Stimulated activated CD4-positive, alpha-beta T cell treated with anti-CD3 and anti-CD28 coated beads, Interleukin-4, amount 100 ng/mL, for 1 hour (primary cell): ENCODE results near the gene ANO4.
"Not testable (repeated sequence)": the region's sequence is repeated elsewhere in the genome, so short reads cannot be mapped to it uniquely, and the experiment has no call there.

Experiments used
- DNase-seq: peaks from one replicate; pipeline ENCODE4 v3.0.0-alpha.2; 2020

Gene ANO4

DNA sequence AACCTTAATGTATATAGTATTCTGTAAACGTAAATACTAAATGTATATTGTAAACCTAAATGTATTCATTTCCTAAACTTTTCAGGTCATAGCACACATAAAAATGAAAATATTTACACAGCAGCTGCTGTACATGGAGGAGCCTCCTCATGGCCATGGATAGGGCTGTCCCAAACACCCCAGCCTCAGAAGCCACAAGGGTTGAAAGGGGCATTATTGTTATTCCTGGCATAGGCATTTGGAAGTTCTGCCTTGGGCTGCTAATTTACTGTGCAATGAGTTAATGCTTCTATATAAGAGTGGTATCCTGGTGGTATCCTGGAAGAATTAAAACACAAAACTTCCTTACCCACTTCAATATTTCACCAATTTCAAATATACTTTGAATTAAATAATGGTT lies 256.1 kb downstream of the ANO4 start:
- DNase-seq, result no peak

DNA sequence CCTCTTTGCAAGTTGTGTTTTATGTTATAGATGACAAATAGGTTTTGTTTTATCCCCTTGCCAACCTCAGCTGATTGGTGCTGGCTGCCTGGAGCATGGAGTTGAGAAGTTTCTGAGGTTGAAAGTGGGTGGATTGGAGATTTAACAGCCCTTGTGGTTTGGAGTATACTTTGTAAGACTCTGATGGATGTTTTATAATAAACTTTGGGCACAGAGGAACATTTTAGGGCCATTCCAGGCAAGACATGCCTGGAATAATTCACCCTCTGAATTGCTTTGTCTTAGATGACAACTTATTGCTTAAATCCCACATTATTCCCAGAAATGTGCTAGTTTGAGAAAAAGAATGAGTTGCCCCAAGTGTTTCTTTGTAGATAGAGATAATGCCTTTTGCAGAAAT lies 256.6 kb downstream of the ANO4 start:
- DNase-seq, result no peak

DNA sequence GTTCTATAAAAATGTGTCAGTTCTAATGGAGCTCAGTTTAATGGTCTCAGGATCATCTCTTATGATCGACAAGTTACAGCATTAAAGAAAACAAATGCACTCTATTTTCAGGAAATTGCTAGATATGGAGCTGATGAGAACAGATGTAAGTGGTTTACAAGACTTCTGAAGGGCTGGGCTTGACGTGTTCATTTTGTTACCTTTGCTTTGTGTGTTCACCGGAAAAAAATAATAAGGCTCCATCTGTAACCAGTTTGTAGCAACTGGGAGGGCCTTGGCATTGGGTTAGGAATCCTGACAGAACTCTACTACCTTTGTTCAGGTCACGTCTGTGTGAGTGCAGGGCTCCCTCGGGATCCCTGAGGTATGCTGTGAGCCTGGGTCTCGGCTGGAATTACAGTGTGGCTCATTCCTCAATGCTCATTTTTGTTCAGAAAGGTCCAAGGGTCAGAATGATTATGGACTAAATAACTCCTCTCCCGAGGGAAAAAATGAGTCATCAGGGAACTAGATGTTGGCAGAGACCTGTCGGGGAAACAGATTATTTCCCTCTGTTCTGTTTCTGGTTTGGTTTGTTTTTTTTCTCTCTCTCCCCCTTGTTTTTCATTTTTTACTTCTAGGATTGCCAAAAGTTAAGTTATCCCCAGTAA lies 257.4 kb downstream of the ANO4 start:
- no peak for DNase-seq

DNA sequence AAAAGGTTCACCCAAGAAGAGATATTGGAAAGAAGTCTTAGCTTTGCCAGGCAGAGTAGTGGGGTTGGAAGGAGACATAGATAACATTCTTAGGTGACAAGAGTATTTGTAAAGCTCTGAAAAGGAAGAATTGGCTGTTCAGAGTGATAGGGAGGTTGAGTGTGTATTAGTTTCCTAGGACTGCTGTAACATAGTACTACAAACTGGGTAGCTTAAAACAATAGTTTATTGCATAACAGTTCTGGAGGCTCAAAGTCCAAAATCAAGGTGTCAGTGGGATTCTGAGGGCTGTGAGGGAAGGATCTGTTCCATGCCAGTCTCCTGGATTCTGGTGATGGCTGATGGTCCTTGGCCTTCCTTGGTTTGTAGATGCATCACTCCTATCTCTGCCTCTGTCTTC lies 258.6 kb downstream of the ANO4 start:
- DNase-seq, result no peak

DNA sequence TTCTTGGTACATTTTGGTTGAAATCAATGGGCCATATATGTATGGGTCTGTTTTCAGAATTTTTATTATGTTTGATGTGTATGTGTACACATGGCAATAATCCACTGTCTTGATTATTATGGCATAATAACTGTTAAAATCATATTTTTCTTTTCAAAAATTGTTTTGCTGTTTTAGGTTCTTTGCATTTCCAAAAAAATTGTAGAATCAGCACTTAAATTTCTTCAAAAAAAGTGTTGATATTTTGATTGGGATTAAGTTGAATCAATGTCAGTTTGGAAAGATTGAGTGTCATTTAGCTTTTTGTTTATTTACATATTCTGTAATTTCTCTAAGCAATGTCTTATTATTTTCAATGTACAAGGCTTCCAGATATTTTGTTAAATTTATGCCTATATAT lies 261.4 kb downstream of the ANO4 start:
- DNase-seq, result no peak

DNA sequence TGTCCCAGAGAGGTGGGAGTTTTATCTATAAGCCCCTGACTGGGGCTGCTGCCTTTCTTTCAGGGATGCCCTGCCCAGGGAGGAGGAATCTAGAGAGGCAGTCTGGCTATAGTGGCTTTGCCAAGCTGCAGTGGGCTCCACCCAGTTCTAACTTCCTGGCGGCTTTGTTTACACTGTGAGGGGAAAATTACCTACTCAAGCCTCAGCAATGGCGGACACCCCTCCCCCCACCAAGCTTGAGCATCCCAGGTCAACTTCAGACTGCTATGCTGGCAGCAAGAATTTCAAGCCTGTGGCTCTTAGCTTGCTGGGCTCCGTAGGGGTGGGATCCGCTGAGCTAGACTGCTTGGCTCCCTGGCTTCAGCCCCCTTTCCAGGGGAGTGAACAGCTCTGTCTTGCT lies 267.9 kb downstream of the ANO4 start:
- DNase-seq, result not testable (repeated sequence)

DNA sequence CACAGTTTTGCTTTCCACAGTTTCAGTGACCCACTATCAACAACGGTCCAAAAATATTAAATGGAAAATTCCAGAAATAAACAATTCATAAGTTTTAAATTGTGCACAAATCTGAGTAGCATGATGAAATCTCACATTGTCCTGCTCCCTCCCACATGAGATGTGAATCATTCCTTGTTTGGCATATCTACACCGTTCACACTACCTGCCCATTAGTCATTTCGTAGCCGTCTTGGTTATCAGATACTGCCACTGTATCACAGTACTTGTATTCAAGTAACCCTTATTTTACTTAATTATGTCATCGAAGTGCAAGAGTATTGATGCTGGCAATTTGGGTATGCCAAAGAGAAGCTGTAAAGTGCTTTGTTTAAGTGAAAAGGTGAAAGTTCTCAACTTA lies 270.1 kb downstream of the ANO4 start:
- DNase-seq, result no peak

DNA sequence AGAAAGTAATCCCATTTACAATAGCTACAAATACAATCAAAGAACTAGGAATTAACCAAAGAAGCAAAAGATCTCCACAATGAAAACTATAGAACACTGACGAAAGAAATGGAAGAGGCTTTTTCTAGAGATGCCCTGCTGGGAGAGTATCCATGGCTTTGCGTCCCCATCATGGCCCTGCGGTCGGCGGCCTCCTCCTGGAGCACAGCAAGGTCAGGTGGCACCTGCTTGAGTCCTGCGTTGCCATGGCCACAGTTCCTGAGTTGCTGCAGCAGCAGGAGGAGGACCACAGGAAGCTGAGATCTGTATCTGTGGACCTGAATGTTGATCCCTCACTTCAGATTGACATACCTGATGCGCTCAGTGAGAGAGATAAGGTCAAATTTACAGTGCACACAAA lies 271.9 kb downstream of the ANO4 start:
- no peak for DNase-seq

DNA sequence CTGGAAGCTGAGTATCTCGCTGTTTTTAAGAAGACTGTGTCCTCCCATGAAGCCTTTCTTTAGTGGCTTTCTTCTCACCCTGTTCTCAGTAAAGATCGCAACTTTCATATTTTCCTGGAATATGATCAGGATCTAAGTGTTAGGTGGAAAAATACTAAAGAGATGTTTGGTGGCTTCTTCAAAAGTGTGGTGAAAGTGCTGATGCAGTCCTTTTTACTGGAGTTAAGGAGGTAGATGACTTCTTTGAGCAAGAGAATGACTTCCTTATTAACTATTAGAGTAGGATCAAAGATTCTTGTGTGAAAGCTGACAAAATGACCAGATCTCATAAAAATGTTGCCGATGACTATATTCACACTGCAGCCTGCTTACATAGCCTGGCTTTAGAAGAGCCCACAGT lies 273.8 kb downstream of the ANO4 start:
- DNase-seq, result no peak

DNA sequence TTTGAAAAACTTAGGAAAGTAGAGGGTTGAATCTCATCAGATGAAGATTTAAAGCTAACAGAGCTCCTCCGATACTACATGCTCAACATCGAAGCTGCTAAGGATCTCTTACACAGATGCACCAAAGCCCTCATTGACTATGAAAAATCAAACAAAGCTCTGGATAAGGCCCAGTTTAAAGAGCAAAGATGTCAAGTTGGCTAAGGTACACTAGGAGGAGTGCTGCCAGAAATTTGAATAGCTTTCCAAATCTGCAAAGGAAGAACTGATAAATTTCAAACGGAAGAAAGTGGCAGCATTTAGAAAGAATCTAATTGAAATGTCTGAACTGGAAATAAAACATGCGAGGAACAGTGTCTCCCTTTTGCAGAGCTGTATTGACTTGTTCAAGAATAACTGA lies 274.3 kb downstream of the ANO4 start:
- DNase-seq, result no peak

DNA sequence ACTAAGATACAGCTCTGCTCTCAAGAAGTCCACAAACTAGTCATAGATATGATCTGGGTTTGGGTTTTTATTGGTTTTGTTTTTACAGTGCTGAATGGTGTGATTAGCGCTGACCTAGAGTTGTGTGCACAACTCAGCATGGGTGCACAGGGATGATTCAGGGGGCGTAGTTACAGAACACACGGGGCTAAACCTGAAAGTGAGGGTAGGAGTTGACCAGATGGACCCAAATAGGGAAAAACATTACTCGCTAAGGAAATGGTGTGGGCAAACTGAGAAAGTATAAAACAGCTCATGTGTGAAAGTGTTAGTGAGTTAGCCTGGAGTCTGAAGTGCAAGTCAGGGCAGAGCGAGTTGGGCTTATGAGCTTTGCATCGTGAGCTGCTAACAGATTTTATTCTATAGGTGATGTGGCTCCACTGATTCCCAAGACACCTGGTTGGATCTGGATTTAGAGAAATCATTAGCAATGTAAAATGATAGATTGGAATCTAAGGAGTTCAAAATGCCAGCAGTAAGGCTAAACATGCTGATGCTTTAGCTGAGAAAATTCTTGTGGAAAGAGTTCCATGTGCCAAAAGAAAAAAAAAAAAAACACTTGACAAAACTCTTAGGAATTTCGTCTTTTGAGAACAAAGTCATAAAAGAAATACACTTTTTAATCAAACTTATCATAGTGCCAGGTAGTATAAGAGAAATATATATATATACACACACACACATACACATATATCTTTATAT lies 280.5 kb downstream of the ANO4 start:
- no peak for DNase-seq

DNA sequence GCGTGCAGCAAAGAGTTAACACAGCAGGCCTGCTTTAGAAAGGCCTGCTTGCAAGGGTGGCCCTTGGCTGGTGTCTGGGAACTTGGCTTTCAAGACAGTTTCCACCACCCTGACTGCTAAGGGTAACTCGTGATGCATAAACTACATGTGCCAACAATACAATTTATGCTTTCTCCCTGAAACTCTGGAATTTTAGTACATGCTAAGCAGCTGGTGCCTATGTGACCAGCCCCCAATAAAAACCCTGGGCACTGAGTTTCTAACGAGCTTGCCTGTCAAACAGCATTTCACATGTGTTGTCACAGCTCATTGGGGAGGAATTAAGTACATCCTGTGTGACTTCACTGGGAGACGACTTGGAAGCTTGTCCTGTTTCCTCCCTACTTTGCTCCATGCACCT lies 282.3 kb downstream of the ANO4 start:
- DNase-seq, result no peak

DNA sequence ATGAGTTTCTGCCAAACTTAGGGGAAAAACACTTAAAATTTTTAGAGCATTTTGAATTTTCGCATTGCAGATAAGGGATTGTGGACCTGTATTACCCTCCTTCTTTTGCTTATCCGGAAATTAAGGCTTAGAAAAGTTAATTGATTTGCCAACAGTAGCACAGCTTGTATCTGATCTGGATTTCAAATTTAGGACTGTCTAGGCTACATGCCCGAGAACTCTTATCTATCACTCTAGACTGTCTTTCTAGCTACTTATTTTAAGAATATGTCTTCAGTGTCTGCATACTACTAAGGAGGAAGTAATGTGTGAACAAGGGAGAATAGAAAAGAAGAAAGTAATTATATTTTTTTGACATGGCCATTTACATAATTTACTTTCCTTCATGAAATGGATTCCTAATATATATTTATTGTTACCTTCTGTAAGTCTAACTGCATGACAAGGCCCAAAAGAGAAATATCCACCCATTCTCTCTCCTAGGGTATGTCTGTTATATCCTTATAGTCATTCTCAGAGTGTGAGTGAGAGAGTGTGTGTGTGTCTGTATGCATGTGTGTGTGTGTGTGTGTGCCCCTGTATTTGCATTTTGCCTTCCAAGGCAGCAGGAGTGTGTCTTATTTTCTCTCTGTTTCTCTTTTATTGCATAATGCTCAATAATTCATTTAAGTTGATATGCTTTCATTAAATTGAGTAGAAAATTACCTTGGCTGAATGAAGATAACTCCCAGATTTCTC lies 283.4 kb downstream of the ANO4 start:
- no peak for DNase-seq

DNA sequence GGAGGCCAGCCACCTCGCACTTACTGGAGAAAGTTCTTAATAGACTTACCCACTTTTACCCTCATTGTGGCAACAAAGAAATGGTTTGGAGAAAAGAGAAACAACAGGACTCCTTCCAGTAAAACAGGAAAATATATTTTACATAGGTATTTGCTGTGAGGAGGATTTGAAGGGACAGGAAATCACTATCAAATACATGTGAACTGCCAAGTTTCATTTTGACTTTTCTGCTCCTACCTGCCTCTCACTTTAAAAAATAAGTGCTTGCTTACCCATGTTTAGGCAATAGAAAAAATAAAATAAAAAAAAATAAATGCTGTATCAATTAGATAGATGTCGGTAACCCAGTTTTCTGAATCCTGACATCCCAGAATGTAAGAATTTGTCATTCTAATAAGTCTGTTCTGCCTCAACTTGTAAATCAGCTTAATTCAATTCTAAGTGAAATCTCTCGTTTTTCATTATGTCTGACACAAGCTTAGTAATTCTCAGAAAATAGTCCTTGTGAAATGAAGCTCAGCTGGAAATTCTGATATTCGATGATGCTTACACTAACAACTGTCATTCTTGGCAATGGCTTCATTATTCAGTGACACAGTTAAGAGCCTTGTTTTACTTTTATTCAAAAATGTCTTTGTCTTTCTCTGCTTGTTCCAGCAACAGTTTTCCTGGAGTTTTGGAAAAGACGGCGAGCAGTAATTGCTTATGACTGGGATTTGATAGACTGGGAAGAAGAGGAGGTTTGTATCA lies 284.1 kb downstream of the ANO4 start:
- no peak for DNase-seq

DNA sequence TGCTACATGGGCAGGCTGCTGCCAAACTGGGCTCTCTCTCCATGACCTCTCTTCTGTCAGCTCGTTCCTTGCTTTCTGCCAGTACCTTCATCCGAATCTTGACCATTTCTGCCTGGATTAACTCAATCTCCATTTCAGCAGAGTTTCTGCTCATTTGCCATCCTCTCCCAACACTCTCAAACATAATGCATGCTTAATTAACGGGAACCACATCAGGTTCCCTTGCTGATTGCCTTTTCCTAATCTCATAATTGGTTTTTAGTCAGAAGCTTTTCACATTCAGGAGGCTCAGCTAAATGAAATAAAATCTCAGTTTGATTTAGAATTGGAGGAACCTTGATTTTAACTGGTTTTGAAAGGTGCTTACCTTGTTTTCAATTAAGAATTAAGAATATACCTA lies 288.1 kb downstream of the ANO4 start:
- DNase-seq, result no peak

DNA sequence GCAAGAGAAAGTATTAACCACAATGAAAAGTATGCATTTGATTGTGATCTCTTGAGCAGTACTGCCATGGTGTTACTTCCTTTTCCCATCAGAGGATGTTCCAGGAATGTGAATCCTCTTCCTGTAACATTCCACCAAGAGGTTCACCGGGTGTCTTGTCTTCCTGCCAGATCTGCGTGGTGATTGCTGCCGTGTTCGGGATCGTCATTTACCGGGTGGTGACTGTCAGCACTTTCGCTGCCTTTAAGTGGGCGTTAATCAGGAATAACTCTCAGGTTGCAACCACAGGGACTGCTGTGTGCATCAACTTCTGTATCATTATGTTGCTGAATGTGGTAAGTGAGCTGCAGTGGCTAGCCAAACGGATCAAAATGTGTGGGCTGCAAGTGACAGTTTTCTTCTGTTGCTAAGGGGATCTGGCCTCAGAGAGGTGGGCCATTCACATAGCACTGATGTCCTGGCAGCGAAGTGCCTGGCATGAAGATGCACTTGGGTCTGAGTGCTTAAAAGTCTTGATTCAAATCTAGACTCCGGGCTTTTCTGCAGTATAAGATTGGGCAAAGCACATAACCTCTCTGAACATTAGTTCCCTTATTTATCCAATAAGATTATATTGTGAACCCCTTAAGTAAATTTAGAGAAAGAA lies 292.0 kb downstream of the ANO4 start:
- DNase-seq, result no peak

DNA sequence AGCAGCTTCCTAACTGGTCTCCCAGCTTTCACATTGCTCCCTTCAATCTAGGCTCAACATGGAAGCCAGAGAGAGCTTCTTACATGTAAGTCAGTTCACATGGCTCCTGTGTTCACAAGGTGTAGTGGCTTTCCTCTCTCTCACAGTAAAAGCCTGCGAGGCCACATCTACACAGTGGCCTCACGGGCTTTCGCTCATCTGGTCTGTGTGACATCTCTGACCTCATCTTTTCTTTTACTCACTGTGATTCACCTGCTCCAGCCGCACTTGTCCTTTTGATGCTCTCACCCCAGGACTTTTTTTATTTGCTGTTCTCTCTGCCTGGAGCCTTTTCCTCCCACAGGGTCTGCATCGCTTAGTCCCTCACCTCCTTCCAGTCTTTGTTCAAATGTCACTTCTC lies 293.3 kb downstream of the ANO4 start:
- DNase-seq, result no peak

DNA sequence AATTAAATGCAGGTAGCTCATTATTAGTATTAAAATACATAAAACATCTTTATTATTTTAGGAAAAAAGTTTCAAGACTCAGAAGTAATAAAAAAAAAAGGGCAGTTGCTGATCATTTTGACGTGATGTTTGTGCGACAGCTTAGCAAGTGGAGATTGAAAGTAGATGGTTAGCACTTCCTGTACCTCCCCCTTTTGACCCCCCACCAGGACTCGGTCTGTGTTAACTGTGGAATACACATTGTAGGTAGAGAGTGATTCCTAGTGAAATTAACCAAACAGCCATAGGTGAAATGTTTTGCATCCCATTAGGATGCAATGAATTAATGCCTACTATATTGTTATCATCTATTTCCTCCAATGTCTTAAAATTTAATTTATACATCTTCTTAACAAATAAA lies 294.7 kb downstream of the ANO4 start:
- no peak for DNase-seq

DNA sequence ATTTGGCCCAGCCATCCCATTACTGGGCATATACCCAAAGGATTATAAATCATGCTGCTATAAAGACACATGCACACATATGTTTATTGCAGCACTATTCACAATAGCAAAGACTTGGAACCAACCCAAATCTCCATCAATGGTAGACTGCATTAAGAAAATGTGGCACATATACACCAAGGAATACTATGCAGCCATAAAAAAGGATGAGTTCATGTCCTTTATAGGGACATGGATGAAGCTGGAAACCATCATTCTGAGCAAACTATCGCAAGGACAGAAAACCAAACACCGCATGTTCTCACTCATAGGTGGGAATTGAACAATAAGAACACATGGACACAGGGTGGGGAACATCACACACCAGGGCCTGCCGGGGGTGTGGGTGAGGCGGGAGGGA lies 295.6 kb downstream of the ANO4 start:
- DNase-seq, result not testable (repeated sequence)

DNA sequence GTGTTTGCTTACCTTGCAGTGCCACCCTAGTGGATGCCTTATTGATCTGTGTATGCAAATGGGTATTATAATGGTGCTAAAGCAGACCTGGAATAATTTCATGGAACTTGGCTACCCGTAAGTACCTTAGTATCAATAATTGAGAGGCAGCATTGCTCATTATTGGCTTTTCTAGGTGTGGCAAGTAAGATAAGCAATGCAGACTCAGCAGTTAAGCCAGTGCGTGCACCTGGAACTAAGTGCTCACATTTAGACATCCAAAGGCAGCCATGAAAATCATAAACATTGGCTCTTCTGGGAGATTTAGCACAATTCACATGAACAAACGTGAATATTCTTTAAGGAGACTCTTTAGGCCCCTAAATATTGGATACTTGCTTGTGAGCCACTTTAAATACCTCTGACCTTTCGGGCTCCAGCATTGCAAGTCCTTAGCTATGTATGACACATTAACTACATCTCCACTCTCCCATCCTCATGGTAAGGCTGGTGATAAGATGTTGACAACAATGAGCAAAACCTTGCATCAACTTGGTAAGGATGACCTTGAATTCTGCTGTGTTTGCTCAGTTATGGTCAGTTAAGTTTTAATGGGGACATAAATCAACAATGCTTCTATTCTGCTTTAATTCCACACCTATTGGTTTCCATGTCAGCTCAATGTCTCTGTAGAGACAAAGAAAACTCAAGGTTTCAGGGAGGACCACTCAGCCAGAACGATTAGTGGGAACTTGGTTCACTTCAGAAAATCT lies 303.4 kb downstream of the ANO4 start:
- no peak for DNase-seq

DNA sequence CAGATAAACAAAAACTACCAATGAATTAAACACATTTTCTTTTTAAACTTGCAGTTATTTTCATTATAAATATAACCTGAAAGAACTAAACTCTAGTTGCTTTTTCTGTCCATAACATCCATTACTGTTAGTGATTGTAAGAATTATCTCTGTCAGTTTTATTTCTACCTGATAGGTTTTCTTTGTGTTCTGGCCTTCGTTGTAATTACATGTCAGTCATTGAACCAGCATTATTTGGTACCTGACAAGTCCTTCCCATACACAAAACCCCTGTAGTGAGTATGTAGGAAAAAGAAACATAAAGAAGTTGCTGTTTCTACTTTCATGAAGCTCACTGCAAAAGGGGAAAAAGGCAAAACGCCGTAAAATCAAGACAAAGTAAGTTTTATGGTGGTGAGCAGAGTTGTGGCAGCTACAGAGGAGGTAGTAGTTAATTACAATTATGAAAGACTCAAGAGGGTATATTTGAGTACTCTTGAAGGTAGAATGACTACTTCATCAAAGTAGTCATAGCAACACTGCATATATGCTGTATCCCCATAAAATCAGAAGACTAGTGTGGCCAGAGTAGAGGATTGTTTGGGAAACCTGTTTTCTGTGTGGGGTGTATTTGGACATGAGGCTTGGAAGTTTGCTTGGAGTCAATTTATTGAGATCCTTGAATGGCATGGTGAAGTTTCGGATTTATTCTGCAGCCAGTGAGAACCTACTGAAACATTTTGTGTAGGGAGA lies 312.6 kb downstream of the ANO4 start:
- DNase-seq, result no peak

DNA sequence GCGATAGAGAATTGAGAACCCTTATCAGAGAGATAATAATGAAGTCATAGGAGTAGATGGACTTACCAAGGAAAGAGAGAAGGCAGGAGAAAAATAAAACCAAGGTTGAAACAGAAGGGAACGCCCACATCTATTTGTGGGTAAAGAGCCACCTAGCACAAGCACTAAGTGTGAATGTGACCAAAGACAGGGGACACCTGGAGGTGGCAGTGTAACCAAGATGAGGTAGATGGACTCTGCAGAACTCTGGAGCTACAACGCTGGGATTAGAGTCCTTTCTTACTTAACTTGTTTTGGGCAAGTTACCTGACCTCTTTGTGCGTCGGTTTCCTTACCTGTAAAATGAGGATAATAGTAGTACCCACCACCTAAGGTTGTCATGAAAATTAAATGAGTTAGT lies 313.6 kb downstream of the ANO4 start:
- DNase-seq, result no peak
